ENCODE data around the gene NPB.

NPB gene

GRCh38 chr17:81865358-81865732, 36.7 kb upstream of the NPB start:
- H3K4me1 ChIP-seq (ENCODE audit: control insufficient read depth, insufficient read depth, low read length): peaks cover 3% of the 10 kb centered on the region
- no peak overlapping the region for H3K4me3 ChIP-seq (ENCODE audit: low read length)
- WGBS (ENCODE audit: insufficient coverage, insufficient read length): no CpG with 5 or more reads among the region's 8 CpGs
- no peak overlapping the region for H3K27ac ChIP-seq (ENCODE audit: low read length)
- H3K36me3 ChIP-seq (ENCODE audit: control insufficient read depth, insufficient read depth, low read length): peaks cover 7% of the 10 kb centered on the region; the same call in 1 of the 2 replicates
- no peaks in the 10 kb centered on the region for H3K9me3 ChIP-seq (ENCODE audit: control insufficient read depth, insufficient read depth, low read length)
- no peaks in the 10 kb centered on the region for H3K27me3 ChIP-seq (ENCODE audit: control insufficient read depth, insufficient read depth, low read length)
- no peak for DNase-seq (ENCODE audit: low read depth, low spot score)

GRCh38 chr17:81865733-81866439, 36.2 kb upstream of the NPB start:
- DNase-seq (ENCODE audit: low read depth, low spot score): no peak
- no peaks in the 10 kb centered on the region for H3K9me3 ChIP-seq (ENCODE audit: control insufficient read depth, insufficient read depth, low read length)
- WGBS (ENCODE audit: insufficient coverage, insufficient read length): no CpG with 5 or more reads among the region's 18 CpGs
- H3K4me3 ChIP-seq (ENCODE audit: low read length): no peak overlapping the region
- H3K27me3 ChIP-seq (ENCODE audit: control insufficient read depth, insufficient read depth, low read length): no peaks in the 10 kb centered on the region
- H3K27ac ChIP-seq (ENCODE audit: low read length): no peak overlapping the region
- peaks cover 3% of the 10 kb centered on the region for H3K4me1 ChIP-seq (ENCODE audit: control insufficient read depth, insufficient read depth, low read length)
- peaks cover 7% of the 10 kb centered on the region; the same call in 1 of the 2 replicates for H3K36me3 ChIP-seq (ENCODE audit: control insufficient read depth, insufficient read depth, low read length)

GRCh38 chr17:81866440-81867169, 35.4 kb upstream of the NPB start:
- Histone ChIP-seq H3K4me1 (ENCODE audit: control insufficient read depth, insufficient read depth, low read length) (peaks cover 3% of the 10 kb centered on the region), H3K4me3 (ENCODE audit: low read length) (no peak overlapping the region), H3K27ac (ENCODE audit: low read length) (no peak overlapping the region), H3K27me3 (ENCODE audit: control insufficient read depth, insufficient read depth, low read length) (no peaks in the 10 kb centered on the region), H3K9me3 (ENCODE audit: control insufficient read depth, insufficient read depth, low read length) (no peaks in the 10 kb centered on the region), H3K36me3 (ENCODE audit: control insufficient read depth, insufficient read depth, low read length) (peaks cover 7% of the 10 kb centered on the region; the same call in 1 of the 2 replicates)
- WGBS (ENCODE audit: insufficient coverage, insufficient read length): no CpG with 5 or more reads among the region's 18 CpGs
- DNase-seq (ENCODE audit: low read depth, low spot score): no peak

- Histone ChIP-seq H3K27me3 (ENCODE audit: control insufficient read depth, insufficient read depth, low read length) (no peaks in the 10 kb centered on the region), H3K27ac (ENCODE audit: low read length) (no peak overlapping the region), H3K4me1 (ENCODE audit: control insufficient read depth, insufficient read depth, low read length) (peaks cover 3% of the 10 kb centered on the region), H3K36me3 (ENCODE audit: control insufficient read depth, insufficient read depth, low read length) (peaks cover 7% of the 10 kb centered on the region; the same call in 1 of the 2 replicates), H3K4me3 (ENCODE audit: low read length) (no peak overlapping the region), H3K9me3 (ENCODE audit: control insufficient read depth, insufficient read depth, low read length) (no peaks in the 10 kb centered on the region)
- DNase-seq (ENCODE audit: low read depth, low spot score): no peak
- no CpG with 5 or more reads among the region's 23 CpGs for WGBS (ENCODE audit: insufficient coverage, insufficient read length)
These were observed 34.7 kb upstream of the NPB start for GRCh38 chr17:81867170-81867990.

- DNase-seq (ENCODE audit: low read depth, low spot score): no peak
- Histone ChIP-seq H3K4me1 (ENCODE audit: control insufficient read depth, insufficient read depth, low read length) (peaks cover 3% of the 10 kb centered on the region), H3K9me3 (ENCODE audit: control insufficient read depth, insufficient read depth, low read length) (no peaks in the 10 kb centered on the region), H3K27ac (ENCODE audit: low read length) (no peak overlapping the region), H3K4me3 (ENCODE audit: low read length) (no peak overlapping the region), H3K27me3 (ENCODE audit: control insufficient read depth, insufficient read depth, low read length) (no peaks in the 10 kb centered on the region), H3K36me3 (ENCODE audit: control insufficient read depth, insufficient read depth, low read length) (peaks cover 7% of the 10 kb centered on the region; the same call in 1 of the 2 replicates)
- no CpG with 5 or more reads among the region's 28 CpGs for WGBS (ENCODE audit: insufficient coverage, insufficient read length)
These were observed 33.9 kb upstream of the NPB start for GRCh38 chr17:81867991-81868673.

- no peaks in the 10 kb centered on the region for H3K27me3 ChIP-seq (ENCODE audit: control insufficient read depth, insufficient read depth, low read length)
- no peak overlapping the region for H3K27ac ChIP-seq (ENCODE audit: low read length)
- peaks cover 7% of the 10 kb centered on the region; the same call in 1 of the 2 replicates for H3K36me3 ChIP-seq (ENCODE audit: control insufficient read depth, insufficient read depth, low read length)
- H3K9me3 ChIP-seq (ENCODE audit: control insufficient read depth, insufficient read depth, low read length): no peaks in the 10 kb centered on the region
- H3K4me3 ChIP-seq (ENCODE audit: low read length): no peak overlapping the region
- DNase-seq (ENCODE audit: low read depth, low spot score): no peak
- H3K4me1 ChIP-seq (ENCODE audit: control insufficient read depth, insufficient read depth, low read length): peaks cover 3% of the 10 kb centered on the region
- WGBS (ENCODE audit: insufficient coverage, insufficient read length): no CpG with 5 or more reads among the region's 30 CpGs
These were observed 33.3 kb upstream of the NPB start for GRCh38 chr17:81868674-81869220.

GRCh38 chr17:81869221-81870130, 32.6 kb upstream of the NPB start:
- WGBS (ENCODE audit: insufficient coverage, insufficient read length): no CpG with 5 or more reads among the region's 52 CpGs
- Histone ChIP-seq H3K27me3 (ENCODE audit: control insufficient read depth, insufficient read depth, low read length) (no peaks in the 10 kb centered on the region), H3K4me1 (ENCODE audit: control insufficient read depth, insufficient read depth, low read length) (peaks cover 3% of the 10 kb centered on the region), H3K36me3 (ENCODE audit: control insufficient read depth, insufficient read depth, low read length) (peaks cover 7% of the 10 kb centered on the region; the same call in 1 of the 2 replicates), H3K4me3 (ENCODE audit: low read length) (peak overlapping the region; percentile 88; the same call in 1 of the 2 replicates), H3K9me3 (ENCODE audit: control insufficient read depth, insufficient read depth, low read length) (no peaks in the 10 kb centered on the region), H3K27ac (ENCODE audit: low read length) (no peak overlapping the region)
- no peak for DNase-seq (ENCODE audit: low read depth, low spot score)

GRCh38 chr17:81870131-81870980, 31.7 kb upstream of the NPB start:
- Histone ChIP-seq H3K27ac (ENCODE audit: low read length) (no peak overlapping the region), H3K4me3 (ENCODE audit: low read length) (peak overlapping the region; percentile 88), H3K27me3 (ENCODE audit: control insufficient read depth, insufficient read depth, low read length) (no peaks in the 10 kb centered on the region), H3K36me3 (ENCODE audit: control insufficient read depth, insufficient read depth, low read length) (peaks cover 7% of the 10 kb centered on the region; the same call in 1 of the 2 replicates), H3K4me1 (ENCODE audit: control insufficient read depth, insufficient read depth, low read length) (peaks cover 3% of the 10 kb centered on the region), H3K9me3 (ENCODE audit: control insufficient read depth, insufficient read depth, low read length) (no peaks in the 10 kb centered on the region)
- no CpG with 5 or more reads among the region's 65 CpGs for WGBS (ENCODE audit: insufficient coverage, insufficient read length)
- DNase-seq (ENCODE audit: low read depth, low spot score): no peak
